HepG2 (cell line): ENCODE measurements around the gene TOMM40L. TPM values are rescaled to one million over a fixed set of nuclear protein-coding genes. Genes with fewer than 3 reads are reported as not detected.

Experiments used
- ATAC-seq: fragments of 200-7000 bp; cut with Tn5 transposase; 3 replicates; pipeline ENCODE4 v1.9.1; 2020; ENCODE audit warnings: mild to moderate bottlenecking, moderate library complexity
- BruUV-seq: library from RNA; stranded (reverse); fragments of 400-500 nt; replicated peaks from 2 replicates; lab custom pipeline; 2021; lab: Mats Ljungman, UMichigan
- CTCF ChIA-PET: fragments of 300-600 bp; formaldehyde crosslinking; extraction: SDS; loops from one replicate; lab custom pipeline; 2021; ENCODE audit warnings: low total read pairs, inconsistent platforms, low intra/inter-chr PET ratio; lab: Yijun Ruan, JAX
- POLR2A ChIA-PET: fragments of 350-600 bp; sonication (Branson Sonifier 250); formaldehyde crosslinking; loops from one replicate; lab custom pipeline; 2020; ENCODE audit warnings: antibody characterized with exemption, inconsistent platforms; lab: Yijun Ruan, JAX
- DNase-seq: peaks from one replicate; pipeline ENCODE4 v3.0.0-alpha.2; 2015; ENCODE audit warnings: low spot score
- FAIRE-seq: peaks from 3 replicates; lab custom pipeline; 2011; peaks lifted over from hg19 to GRCh38; lab: Jason Lieb, UNC
- H2AFZ ChIP-seq: one replicate; pipeline ENCODE4 v1.6.1; 2011; ENCODE audit warnings: low read length, inconsistent platforms
- H3K27ac ChIP-seq: fragments of 300-600 bp; 3 replicates; pipeline ENCODE4 v1.8.0; 2011; ENCODE audit warnings: mixed run types, mild to moderate bottlenecking, mixed read lengths, low read length, inconsistent platforms; ENCODE audit not compliant: insufficient read depth; ENCODE audit errors: extremely low read length
- H3K27me3 ChIP-seq, 2 experiments: fragments of 200-600 bp in 1 of 2; 2 replicates in 1 of 2; 3 replicates in 1 of 2; pipeline versions ENCODE4 v1.6.0 to v1.8.0; 2011; ENCODE audit warnings: low read length in 2 of 2, mild to moderate bottlenecking in 2 of 2, moderate library complexity in 2 of 2, inconsistent platforms in 1 of 2; ENCODE audit not compliant: insufficient read depth in 2 of 2, control insufficient read depth in 1 of 2
- H3K36me3 ChIP-seq, 2 experiments: fragments of 200-600 bp in 1 of 2; replicated peaks in 1 of 2; 2 replicates in 1 of 2; 3 replicates in 1 of 2; pipeline versions ENCODE4 v1.5.1 to v1.8.0; 2011; ENCODE audit warnings: low read length in 2 of 2, inconsistent platforms in 1 of 2; ENCODE audit not compliant: insufficient read depth in 2 of 2, control insufficient read depth in 1 of 2
- H3K4me1 ChIP-seq: 2 replicates; pipeline ENCODE4 v1.5.1; 2012; ENCODE audit warnings: low read length, inconsistent platforms; ENCODE audit not compliant: insufficient read depth
- H3K4me2 ChIP-seq: 2 replicates; pipeline ENCODE4 v1.6.0; 2011; ENCODE audit warnings: low read depth, low read length, inconsistent platforms
- H3K4me3 ChIP-seq, 3 experiments: fragments of 200-600 bp in 1 of 3; sonication (generic), shearing (Covaris generic) in 1 of 3; replicated peaks in 1 of 3; 2 replicates each; pipeline ENCODE4 v1.5.1; 2011 to 2016; ENCODE audit warnings: low read length in 3 of 3, inconsistent platforms in 2 of 3, low read depth in 2 of 3, mild to moderate bottlenecking in 2 of 3, control low read depth in 1 of 3, mixed read lengths in 1 of 3; ENCODE audit not compliant: insufficient read depth in 1 of 3
- H3K79me2 ChIP-seq: one replicate; pipeline ENCODE4 v1.6.1; 2011; ENCODE audit warnings: low read length, inconsistent platforms; ENCODE audit not compliant: insufficient read depth
- H3K9ac ChIP-seq: 2 replicates; pipeline ENCODE4 v1.6.0; 2011; ENCODE audit warnings: mild to moderate bottlenecking, low read depth, low read length, inconsistent platforms; ENCODE audit not compliant: insufficient read depth
- H3K9me3 ChIP-seq: 2 replicates; pipeline ENCODE4 v1.5.1; 2012; ENCODE audit warnings: mild to moderate bottlenecking, low read length
- H4K20me1 ChIP-seq: 2 replicates; pipeline ENCODE4 v1.6.0; 2011; ENCODE audit warnings: inconsistent platforms, mild to moderate bottlenecking, low read length, moderate library complexity; ENCODE audit not compliant: insufficient read depth
- BRCA1 ChIP-seq: sonication (generic); formaldehyde crosslinking; IDR thresholded peaks from 2 replicates; pipeline ENCODE4 v1.4.0; 2020; ENCODE audit warnings: missing genetic modification reagents
- HCFC1 ChIP-seq: fragments of 150-350 bp; IDR thresholded peaks from 2 replicates; pipeline ENCODE4 v1.6.1; 2014; ENCODE audit warnings: low read depth, low read length
- MIER2 ChIP-seq: IDR thresholded peaks from 2 replicates; pipeline ENCODE4 v1.6.1; 2016; ENCODE audit warnings: missing biosample characterization, missing genetic modification reagents
- MYC ChIP-seq: sonication (generic); formaldehyde crosslinking; IDR thresholded peaks from 2 replicates; pipeline ENCODE4 v1.9.0; 2021; ENCODE audit warnings: missing genetic modification reagents, borderline replicate concordance
- RAD21 ChIP-seq: fragments of 450-650 bp; formaldehyde crosslinking; IDR thresholded peaks from 2 replicates; pipeline ENCODE4 v1.5.0; 2020; ENCODE audit warnings: mild to moderate bottlenecking
- RFX3 ChIP-seq: IDR thresholded peaks from 2 replicates; pipeline ENCODE4 v1.6.1; 2016; ENCODE audit warnings: missing biosample characterization, missing genetic modification reagents
- SMC3 ChIP-seq: IDR thresholded peaks from 2 replicates; pipeline ENCODE4 v1.6.1; 2011; ENCODE audit warnings: low read length, improper control_type of control experiment
- STAG1 ChIP-seq: sonication (generic); formaldehyde crosslinking; IDR thresholded peaks from 2 replicates; pipeline ENCODE4 v1.4.0; 2020; ENCODE audit warnings: missing genetic modification reagents
- ZFX ChIP-seq: sonication (generic); formaldehyde crosslinking; IDR thresholded peaks from 2 replicates; pipeline ENCODE4 v1.4.0; 2020; ENCODE audit warnings: mild to moderate bottlenecking, low read depth, missing genetic modification reagents, moderate library complexity
- ZUFSP ChIP-seq: sonication (generic); formaldehyde crosslinking; IDR thresholded peaks from 2 replicates; pipeline ENCODE4 v1.9.0; 2021; ENCODE audit warnings: missing genetic modification reagents, mild to moderate bottlenecking, borderline replicate concordance
- WGBS: methylation state at CpG from one replicate; pipeline ENCODE4 v1.1.6; 2017; ENCODE audit warnings: low lambda C conversion rate; 5-methylcytosine and 5-hydroxymethylcytosine counted together
- in situ Hi-C: cut with HindIII; loops from 2 replicates; pipeline ENCODE4 v1.10.0; 2017; ENCODE audit warnings: low pct_unique_long_range_greater_than_20kb; ENCODE audit not compliant: extremely low pct_ligation_motif_present
- intact Hi-C: fragments of 100-400 bp; cut with micrococcal nuclease; formaldehyde crosslinking; loops from one replicate; pipeline ENCODE4 v1.10.0; 2022; ENCODE audit not compliant: unreplicated experiment
- polyA plus RNA-seq, 8 experiments: library from polyadenylated mRNA; depleted of rRNA in 3 of 8; stranded (reverse) in 7 of 8; unstranded in 1 of 8; fragments of >200 nt; fragmentation: Illumina TruSeq in 4 of 8; extraction: Trizol in 4 of 8; gene quantifications; 2 replicates each; pipeline versions ENCODE4 v1.2.1 to v1.2.3, GENCODE V29; 2011 to 2016; ENCODE audit warnings: low read depth in 4 of 8, missing spikeins in 1 of 8, mixed read lengths in 1 of 8; ENCODE audit not compliant: insufficient read depth in 1 of 8
- total RNA-seq, 5 experiments: library from RNA; depleted of rRNA; stranded (reverse); fragments of >200 nt; fragmentation: Illumina TruSeq; extraction: Trizol; gene quantifications; 2 replicates each; pipeline ENCODE4 v1.2.3, GENCODE V29; 2016; ENCODE audit warnings: low read depth in 1 of 5
- TF ChIP-seq, protein P1 (sequence below): sonication (generic); formaldehyde crosslinking; IDR thresholded peaks from 2 replicates; pipeline ENCODE4 v1.5.0; 2020; ENCODE audit warnings: mild to moderate bottlenecking, missing genetic modification reagents, moderate library complexity

The TOMM40L gene
- total and polyA plus RNA-seq, 2 of the 13 experiments (the other 11 are each of a cell fraction or from before 2014, with no cell fraction given) = 14.1 to 26.2 TPM

DNA sequence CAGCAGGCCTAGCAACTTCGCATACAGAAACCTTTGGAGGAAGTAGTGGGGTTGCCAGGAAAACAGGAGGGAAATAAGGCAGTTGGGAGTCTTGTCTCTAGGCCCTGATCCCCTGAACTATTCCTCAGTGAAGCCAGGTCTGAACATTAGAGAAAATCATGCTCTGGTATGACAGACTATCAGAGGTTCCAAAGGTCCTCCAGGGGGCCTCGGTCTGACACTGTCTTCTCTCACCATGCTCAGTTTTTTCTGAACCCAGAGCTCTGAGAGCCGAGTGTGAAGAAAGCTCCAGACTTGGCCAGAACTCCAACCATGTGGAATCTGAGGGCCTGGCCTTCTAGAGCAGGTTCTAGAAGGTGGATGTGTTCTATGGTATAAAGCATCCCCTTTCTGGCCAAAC lies 4.0 kb downstream of the TOMM40L start:
- Histone ChIP-seq H3K4me1 (peaks cover 40% of the 10 kb centered on the region), H3K4me3 (no peak overlapping the region), H2AFZ (no peak overlapping the region), H3K4me2 (no peak overlapping the region), H3K27ac (peak overlapping the region; percentile 1), H3K36me3 (peaks cover 12 to 38% of the 10 kb centered on the region in 2 experiments; a peak in 4 of 5 replicates), H3K9ac (no peak overlapping the region), H3K9me3 (no peaks in the 10 kb centered on the region), H3K79me2 (peaks cover 11% of the 10 kb centered on the region), H3K27me3 (no peaks in the 10 kb centered on the region), H4K20me1 (no peaks in the 10 kb centered on the region)
- no TSS peak for BruUV-seq
- 100% methylated on average over 1 of the region's 3 CpGs for WGBS
- CTCF ChIA-PET = interaction anchor here (0.8 to 2.6 kb wide), 4 partner anchors 20 to 144 kb away, joined by 3 to 8 read pairs (median 4); no protein-coding TSS in a partner anchor
- POLR2A ChIA-PET = interaction anchor here (0.8 to 2.5 kb wide), 10 partner anchors 9 to 159 kb away, joined by 3 to 19 read pairs (median 4); partner anchors contain the start of genes NDUFS2 and SDHC
- FAIRE-seq = no peak
- in situ Hi-C loops (loop anchor here (5.0 to 10.0 kb wide), 2 partner anchors 62 to 155 kb away; no protein-coding TSS in a partner anchor), intact Hi-C loops (loop anchor here (1.0 to 5.0 kb wide), 2 partner anchors 61 to 82 kb away; partner anchors contain the start of gene SDHC)
- no peak for DNase-seq
- ATAC-seq = no peak
- TF ChIP-seq ZFX (0 out of 2 replicates have a peak, but pooled peaks have one; percentile 20), BRCA1 (CRISPR knock-in tag) (no peak), RAD21 (CRISPR knock-in tag) (0 out of 2 replicates have a peak, but pooled peaks have one; percentile 16), MIER2 (CRISPR knock-in tag) (no peak), HCFC1 (no peak), STAG1 (CRISPR knock-in tag) (peak; percentile 54), ZUFSP (no peak), MYC (CRISPR knock-in tag) (no peak), RFX3 (no peak), SMC3 (peak; percentile 68)
- TF ChIP-seq, protein P1, sequence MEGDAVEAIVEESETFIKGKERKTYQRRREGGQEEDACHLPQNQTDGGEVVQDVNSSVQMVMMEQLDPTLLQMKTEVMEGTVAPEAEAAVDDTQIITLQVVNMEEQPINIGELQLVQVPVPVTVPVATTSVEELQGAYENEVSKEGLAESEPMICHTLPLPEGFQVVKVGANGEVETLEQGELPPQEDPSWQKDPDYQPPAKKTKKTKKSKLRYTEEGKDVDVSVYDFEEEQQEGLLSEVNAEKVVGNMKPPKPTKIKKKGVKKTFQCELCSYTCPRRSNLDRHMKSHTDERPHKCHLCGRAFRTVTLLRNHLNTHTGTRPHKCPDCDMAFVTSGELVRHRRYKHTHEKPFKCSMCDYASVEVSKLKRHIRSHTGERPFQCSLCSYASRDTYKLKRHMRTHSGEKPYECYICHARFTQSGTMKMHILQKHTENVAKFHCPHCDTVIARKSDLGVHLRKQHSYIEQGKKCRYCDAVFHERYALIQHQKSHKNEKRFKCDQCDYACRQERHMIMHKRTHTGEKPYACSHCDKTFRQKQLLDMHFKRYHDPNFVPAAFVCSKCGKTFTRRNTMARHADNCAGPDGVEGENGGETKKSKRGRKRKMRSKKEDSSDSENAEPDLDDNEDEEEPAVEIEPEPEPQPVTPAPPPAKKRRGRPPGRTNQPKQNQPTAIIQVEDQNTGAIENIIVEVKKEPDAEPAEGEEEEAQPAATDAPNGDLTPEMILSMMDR (CRISPR knock-in tag) = peak; percentile 53
